ENCODE measurements around the gene PPP1R12C. TPM values are rescaled to one million over a fixed set of nuclear protein-coding genes. Genes with fewer than 3 reads are reported as not detected.
"Not testable (repeated sequence)": the region's sequence is repeated elsewhere in the genome, so short reads cannot be mapped to it uniquely, and the experiment has no call there.

The PPP1R12C gene
- total RNA-seq, 2 donors from 2014 or later: 102 to 118 TPM

GRCh38 chr19:55066107-55066709 lies 51.2 kb downstream of the PPP1R12C start:
- ATAC-seq (no peak), DNase-seq (no peak)
- intact Hi-C loops (cut with DNase I, micrococcal nuclease): no loop called here

GRCh38 chr19:55065516-55065915 lies 51.9 kb downstream of the PPP1R12C start:
- intact Hi-C loops (cut with DNase I, micrococcal nuclease); DNase-seq: not testable (repeated sequence)

GRCh38 chr19:55063492-55063843 lies 54.0 kb downstream of the PPP1R12C start:
- intact Hi-C loops (cut with DNase I, micrococcal nuclease): no loop called here
- DNase-seq (no peak), ATAC-seq (no peak)

More at GRCh38 chr19:55065516-55065915, 51.9 kb downstream of the PPP1R12C start:
- ATAC-seq: not testable (repeated sequence)

GRCh38 chr19:55062735-55063491 lies 54.5 kb downstream of the PPP1R12C start, which contains the start of gene RDH13:
RDH13 (minus strand) TSS chr19:55063148; CDS start chr19:55063032, 116 bp downstream.
- intact Hi-C loops (cut with DNase I, micrococcal nuclease): no loop called here
- ATAC-seq: peak; percentile 98
- DNase-seq: peak; percentile 97 to 99

GRCh38 chr19:55060287-55060686 lies 57.1 kb downstream of the PPP1R12C start:
- intact Hi-C loops (cut with DNase I, micrococcal nuclease): not testable (repeated sequence)

GRCh38 chr19:55058781-55059610 lies 58.4 kb downstream of the PPP1R12C start:
- DNase-seq (no peak), ATAC-seq (no peak)
- intact Hi-C loops (cut with DNase I, micrococcal nuclease): no loop called here

More at GRCh38 chr19:55060287-55060686, 57.1 kb downstream of the PPP1R12C start:
- not testable (repeated sequence) for ATAC-seq, DNase-seq

- ATAC-seq (no peak), DNase-seq (no peak)
- intact Hi-C loops (cut with DNase I, micrococcal nuclease): no loop called here
Observed at GRCh38 chr19:55056827-55057226, 60.6 kb downstream of the PPP1R12C start.

GRCh38 chr19:55053735-55054134 lies 63.7 kb downstream of the PPP1R12C start:
- intact Hi-C loops (cut with DNase I, micrococcal nuclease): no loop called here
- DNase-seq (no peak), ATAC-seq (no peak)

GRCh38 chr19:55050749-55051532 lies 66.5 kb downstream of the PPP1R12C start:
- no peak for ATAC-seq
- intact Hi-C loops (cut with DNase I, micrococcal nuclease): no loop called here
- no peak for DNase-seq

- intact Hi-C loops (cut with DNase I, micrococcal nuclease): no loop called here
- ATAC-seq: no peak
- DNase-seq: no peak
Observed at GRCh38 chr19:55048446-55048845, 69.0 kb downstream of the PPP1R12C start.

- intact Hi-C loops (cut with DNase I, micrococcal nuclease): no loop called here
- ATAC-seq: no peak
- no peak for DNase-seq
Observed at GRCh38 chr19:55047951-55048350, 69.5 kb downstream of the PPP1R12C start.

GRCh38 chr19:55046975-55047622 lies 70.3 kb downstream of the PPP1R12C start:
- DNase-seq (no peak), ATAC-seq (no peak)
- intact Hi-C loops (cut with DNase I, micrococcal nuclease): no loop called here

- no peak for DNase-seq
- ATAC-seq: no peak
- intact Hi-C loops (cut with DNase I, micrococcal nuclease): no loop called here
Observed at GRCh38 chr19:55044771-55045716, 72.4 kb downstream of the PPP1R12C start.

GRCh38 chr19:55044286-55044685 lies 73.2 kb downstream of the PPP1R12C start:
- intact Hi-C loops (cut with DNase I, micrococcal nuclease): no loop called here
- ATAC-seq (no peak), DNase-seq (no peak)

- intact Hi-C loops (cut with DNase I, micrococcal nuclease): no loop called here
- ATAC-seq (no peak), DNase-seq (no peak)
Observed at GRCh38 chr19:55042688-55043087, 74.7 kb downstream of the PPP1R12C start.

GRCh38 chr19:55042344-55042678 lies 75.1 kb downstream of the PPP1R12C start:
- DNase-seq: no peak
- ATAC-seq: no peak
- intact Hi-C loops (cut with DNase I, micrococcal nuclease): no loop called here

GRCh38 chr19:55041627-55042343 lies 75.7 kb downstream of the PPP1R12C start:
- ATAC-seq (no peak), DNase-seq (no peak)
- intact Hi-C loops (cut with DNase I, micrococcal nuclease): no loop called here
